Keratinocyte (primary cell): ENCODE measurements around the gene LINGO1. TPM values are rescaled to one million over a fixed set of nuclear protein-coding genes. Genes with fewer than 3 reads are reported as not detected.

ENCODE experiments used
- DNase-seq: peaks from one replicate; pipeline ENCODE4 v3.0.0-alpha.2; 2011; ENCODE audit warnings: low read depth, missing footprints, low spot score
- FAIRE-seq: peaks from 2 replicates; lab custom pipeline; 2011; peaks lifted over from hg19 to GRCh38; lab: Jason Lieb, UNC
- H2AFZ ChIP-seq: 2 replicates; pipeline ENCODE4 v1.6.0; 2012; ENCODE audit warnings: low read length, control low read depth, inconsistent platforms; ENCODE audit not compliant: control insufficient read depth
- H3K27ac ChIP-seq: 2 replicates; pipeline ENCODE4 v1.5.1; 2011; ENCODE audit warnings: low read length; ENCODE audit not compliant: control insufficient read depth, insufficient read depth
- H3K27me3 ChIP-seq: 3 replicates; pipeline ENCODE4 v1.6.0; 2011; ENCODE audit warnings: low read length; ENCODE audit not compliant: control insufficient read depth, insufficient read depth; ENCODE audit errors: extremely low read depth
- H3K36me3 ChIP-seq, 2 experiments: 2 replicates in 1 of 2; 3 replicates in 1 of 2; pipeline ENCODE4 v1.5.1; 2011; ENCODE audit warnings: low read length in 2 of 2, mild to moderate bottlenecking in 1 of 2; ENCODE audit not compliant: control insufficient read depth in 2 of 2, insufficient read depth in 2 of 2; ENCODE audit errors: extremely low read depth in 1 of 2
- H3K4me1 ChIP-seq: 3 replicates; pipeline ENCODE4 v1.5.1; 2011; ENCODE audit warnings: low read length; ENCODE audit not compliant: control insufficient read depth, insufficient read depth; ENCODE audit errors: extremely low read depth
- H3K4me2 ChIP-seq: 3 replicates; pipeline ENCODE4 v1.6.0; 2011; ENCODE audit warnings: low read depth, low read length; ENCODE audit not compliant: control insufficient read depth, insufficient read depth; ENCODE audit errors: extremely low read depth
- H3K4me3 ChIP-seq, 3 experiments: fragments of 200-600 bp in 1 of 3; sonication (generic) in 1 of 3; 2 replicates in 2 of 3; 3 replicates in 1 of 3; pipeline ENCODE4 v1.5.1; 2011 to 2016; ENCODE audit warnings: low read length in 3 of 3, mild to moderate bottlenecking in 3 of 3, control low read depth in 2 of 3, inconsistent platforms in 1 of 3, low read depth in 1 of 3, mixed read lengths in 1 of 3, mixed run types in 1 of 3, moderate library complexity in 1 of 3; ENCODE audit not compliant: control insufficient read depth in 2 of 3, insufficient read depth in 2 of 3; ENCODE audit errors: extremely low read depth in 1 of 3
- H3K79me2 ChIP-seq: 2 replicates; pipeline ENCODE4 v1.6.0; 2012; ENCODE audit warnings: low read length; ENCODE audit not compliant: control insufficient read depth, insufficient read depth
- H3K9ac ChIP-seq: 3 replicates; pipeline ENCODE4 v1.6.0; 2011; ENCODE audit warnings: low read length; ENCODE audit not compliant: control insufficient read depth, insufficient read depth; ENCODE audit errors: extremely low read depth
- H3K9me1 ChIP-seq: 3 replicates; pipeline ENCODE4 v1.6.0; 2011; ENCODE audit warnings: low read length; ENCODE audit not compliant: control insufficient read depth, insufficient read depth; ENCODE audit errors: extremely low read depth
- H3K9me3 ChIP-seq: 2 replicates; pipeline ENCODE4 v1.5.1; 2012; ENCODE audit warnings: low read depth, low read length; ENCODE audit not compliant: control insufficient read depth
- H4K20me1 ChIP-seq: 3 replicates; pipeline ENCODE4 v1.6.0; 2011; ENCODE audit warnings: low read length; ENCODE audit not compliant: control insufficient read depth, insufficient read depth; ENCODE audit errors: extremely low read depth
- EZH2 ChIP-seq: IDR thresholded peaks from one replicate; pipeline ENCODE4 v1.6.1; 2012; ENCODE audit warnings: inconsistent platforms, mild to moderate bottlenecking, low read length, moderate library complexity
- dilution Hi-C: fragments of 300-500 bp; cut with MboI; formaldehyde crosslinking; loops from one replicate; pipeline ENCODE4 v1.7.0; 2020; ENCODE audit warnings: low sequenced_read_pairs; ENCODE audit not compliant: extremely low pct_ligation_motif_present
- polyA plus RNA-seq, 5 experiments: library from polyadenylated mRNA; depleted of rRNA in 3 of 5; stranded (reverse) in 3 of 5; stranded (forward) in 1 of 5; unstranded in 1 of 5; fragments of >200 nt; gene quantifications; 1 replicate in 1 of 5; 2 replicates in 3 of 5; 3 replicates in 1 of 5; pipeline versions ENCODE4 v1.2.1 to v1.2.3, GENCODE V29; 2011 to 2012; ENCODE audit warnings: missing spikeins in 2 of 5, low read depth in 1 of 5, low replicate concordance in 1 of 5
- TF ChIP-seq, protein P1 (sequence below), 3 experiments: IDR thresholded peaks in 1 of 3; conservative IDR thresholded peaks in 1 of 3; optimal IDR thresholded peaks in 1 of 3; 2 replicates in 2 of 3; 3 replicates in 1 of 3; pipeline versions ENCODE3 to v1.5.1; 2011; ENCODE audit warnings: low read length in 3 of 3, mild to moderate bottlenecking in 3 of 3, moderate library complexity in 2 of 3, control low read depth in 1 of 3, inconsistent platforms in 1 of 3; ENCODE audit not compliant: insufficient read depth in 2 of 3; ENCODE audit errors: extremely low read depth in 1 of 3

The LINGO1 gene
- polyA plus RNA-seq, 1 donor (not counting 4 experiments of a cell fraction or from before 2014, with no cell fraction given) = not detected

DNA sequence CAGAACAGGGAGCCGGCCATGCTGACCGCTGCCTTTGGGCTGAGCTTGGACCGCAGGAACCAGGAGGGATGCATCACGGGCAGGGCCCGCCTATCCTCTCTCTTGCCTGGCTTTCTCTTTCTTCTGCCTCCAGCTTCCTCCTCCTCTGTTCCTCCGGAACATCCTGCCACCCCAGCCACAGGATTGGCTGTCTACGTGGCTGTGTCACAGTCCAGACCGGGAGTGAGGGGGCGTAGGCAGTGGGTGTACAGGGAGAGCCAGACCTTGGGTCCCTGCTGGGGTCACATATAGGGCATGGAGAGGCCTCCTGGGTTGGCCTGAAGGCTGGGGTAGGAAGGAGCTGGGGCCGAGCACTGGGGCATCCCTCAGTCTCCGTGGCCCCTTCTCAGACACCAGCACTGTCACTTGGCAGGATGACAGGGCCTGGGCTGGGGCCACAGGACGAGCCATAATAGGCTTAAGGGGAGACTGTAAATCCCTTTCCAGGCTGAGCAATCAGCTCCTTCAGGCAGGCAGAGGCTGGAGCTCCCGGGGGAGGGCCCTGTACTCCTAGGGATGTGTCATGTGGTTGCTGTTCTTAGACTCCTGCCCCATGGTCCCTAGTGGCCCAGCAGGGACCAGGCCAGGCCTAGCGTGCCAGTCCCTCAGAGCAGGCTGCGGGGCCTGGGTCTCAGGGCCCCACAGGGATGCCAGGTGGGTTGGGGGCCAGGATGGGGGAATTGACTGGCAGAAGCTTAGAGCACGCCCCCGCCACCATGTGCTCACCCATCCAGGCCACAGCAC lies 25.4 kb downstream of the LINGO1 start:
- Histone ChIP-seq H3K36me3 (no peaks in the 10 kb centered on the region), H3K27me3 (peaks cover 2% of the 10 kb centered on the region), H3K9me3 (no peaks in the 10 kb centered on the region), H3K4me3 (no peak overlapping the region), H3K79me2 (no peaks in the 10 kb centered on the region), H2AFZ (no peak overlapping the region), H4K20me1 (no peaks in the 10 kb centered on the region), H3K9me1 (no peaks in the 10 kb centered on the region), H3K27ac (no peak overlapping the region), H3K4me1 (no peaks in the 10 kb centered on the region), H3K4me2 (no peak overlapping the region), H3K9ac (no peak overlapping the region)
- dilution Hi-C loops = no loop called here
- no peak for FAIRE-seq
- no peak for DNase-seq
- TF ChIP-seq, protein P1, sequence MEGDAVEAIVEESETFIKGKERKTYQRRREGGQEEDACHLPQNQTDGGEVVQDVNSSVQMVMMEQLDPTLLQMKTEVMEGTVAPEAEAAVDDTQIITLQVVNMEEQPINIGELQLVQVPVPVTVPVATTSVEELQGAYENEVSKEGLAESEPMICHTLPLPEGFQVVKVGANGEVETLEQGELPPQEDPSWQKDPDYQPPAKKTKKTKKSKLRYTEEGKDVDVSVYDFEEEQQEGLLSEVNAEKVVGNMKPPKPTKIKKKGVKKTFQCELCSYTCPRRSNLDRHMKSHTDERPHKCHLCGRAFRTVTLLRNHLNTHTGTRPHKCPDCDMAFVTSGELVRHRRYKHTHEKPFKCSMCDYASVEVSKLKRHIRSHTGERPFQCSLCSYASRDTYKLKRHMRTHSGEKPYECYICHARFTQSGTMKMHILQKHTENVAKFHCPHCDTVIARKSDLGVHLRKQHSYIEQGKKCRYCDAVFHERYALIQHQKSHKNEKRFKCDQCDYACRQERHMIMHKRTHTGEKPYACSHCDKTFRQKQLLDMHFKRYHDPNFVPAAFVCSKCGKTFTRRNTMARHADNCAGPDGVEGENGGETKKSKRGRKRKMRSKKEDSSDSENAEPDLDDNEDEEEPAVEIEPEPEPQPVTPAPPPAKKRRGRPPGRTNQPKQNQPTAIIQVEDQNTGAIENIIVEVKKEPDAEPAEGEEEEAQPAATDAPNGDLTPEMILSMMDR (optimal IDR thresholded peaks at IDR 0.05 in 1 of 3, IDR thresholded peaks at IDR 0.05 in 1 of 3, conservative IDR thresholded peaks at IDR 0.05 in 1 of 3; ENCODE audit: extremely low read depth in 1 of 3, insufficient read depth in 2 of 3, low read length in 3 of 3) = no peak
- TF ChIP-seq EZH2 = no peak

DNA sequence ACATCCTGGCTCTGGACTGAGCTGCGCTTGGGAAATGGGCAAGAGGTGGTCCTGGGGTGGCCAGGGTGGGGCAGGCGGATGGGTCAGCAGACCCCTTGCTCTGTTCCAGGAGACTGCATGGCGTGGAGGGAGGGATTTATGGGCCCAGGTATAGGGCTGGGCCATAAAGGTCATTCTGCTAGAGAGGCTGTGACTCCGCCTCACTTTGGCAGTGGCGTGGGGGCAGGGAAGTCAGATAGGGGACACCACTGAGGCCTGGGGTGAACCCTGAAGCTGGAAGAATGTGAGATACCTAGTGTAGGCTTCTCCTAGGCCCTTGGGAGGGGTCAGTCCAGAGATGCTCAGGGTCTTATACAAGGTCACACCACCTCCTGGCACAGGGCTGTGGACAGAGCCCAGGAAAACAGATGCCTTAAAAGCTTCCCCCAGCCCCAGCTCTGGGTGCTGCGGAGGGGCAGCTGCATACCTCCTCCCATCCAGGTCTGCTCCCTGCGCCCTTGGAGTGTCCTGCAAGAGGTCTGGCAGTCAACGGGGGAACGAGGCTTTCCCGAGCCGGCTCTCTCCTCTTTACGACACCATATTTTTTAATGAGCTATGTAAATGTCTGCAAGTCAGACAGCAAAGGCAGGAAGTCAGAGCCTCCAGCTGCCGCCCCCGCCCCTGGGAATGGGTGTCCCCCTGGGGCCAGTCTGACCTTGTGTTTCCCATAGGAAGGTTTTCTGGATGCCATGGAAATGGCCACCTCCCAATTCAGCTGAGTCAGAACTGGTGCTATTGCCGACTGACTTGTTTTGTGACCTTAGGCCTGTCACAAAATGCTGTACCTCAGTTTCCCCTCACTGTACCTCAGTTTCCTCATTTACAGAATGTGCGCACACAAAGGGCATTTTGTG lies 26.3 kb downstream of the LINGO1 start:
- DNase-seq (no peak), FAIRE-seq (no peak)
- H2AFZ ChIP-seq = no peak overlapping the region

More for the DNA sequence above, 26.3 kb downstream of the LINGO1 start:
- peaks cover 7% of the 10 kb centered on the region for H3K27me3 ChIP-seq
- no peaks in the 10 kb centered on the region for H3K9me3 ChIP-seq
- H3K36me3 ChIP-seq = no peaks in the 10 kb centered on the region
- H3K4me2 ChIP-seq = no peak overlapping the region
- no peak overlapping the region for H3K4me3 ChIP-seq
- no peak overlapping the region for H3K27ac ChIP-seq
- TF ChIP-seq, protein P1 (optimal IDR thresholded peaks at IDR 0.05 in 1 of 3, IDR thresholded peaks at IDR 0.05 in 1 of 3, conservative IDR thresholded peaks at IDR 0.05 in 1 of 3; ENCODE audit: extremely low read depth in 1 of 3, insufficient read depth in 2 of 3, low read length in 3 of 3) = no peak
- no peak for TF ChIP-seq EZH2
- no peaks in the 10 kb centered on the region for H4K20me1 ChIP-seq
- dilution Hi-C loops = no loop called here
- no peaks in the 10 kb centered on the region for H3K79me2 ChIP-seq
- no peak overlapping the region for H3K9ac ChIP-seq
- no peaks in the 10 kb centered on the region for H3K4me1 ChIP-seq
- H3K9me1 ChIP-seq = no peaks in the 10 kb centered on the region
